Jurkat, Clone E6-1 (cell line): ENCODE measurements around the gene RHOBTB3.

Source experiments
- DNase-seq: peaks from one replicate; pipeline ENCODE4 v3.0.0-alpha.2; 2011; ENCODE audit warnings: low read depth, low spot score
- H3K4me3 ChIP-seq: 2 replicates; pipeline ENCODE4 v1.5.1; 2011; ENCODE audit warnings: mild to moderate bottlenecking, low read length, control low read depth, moderate library complexity

Gene RHOBTB3

DNA sequence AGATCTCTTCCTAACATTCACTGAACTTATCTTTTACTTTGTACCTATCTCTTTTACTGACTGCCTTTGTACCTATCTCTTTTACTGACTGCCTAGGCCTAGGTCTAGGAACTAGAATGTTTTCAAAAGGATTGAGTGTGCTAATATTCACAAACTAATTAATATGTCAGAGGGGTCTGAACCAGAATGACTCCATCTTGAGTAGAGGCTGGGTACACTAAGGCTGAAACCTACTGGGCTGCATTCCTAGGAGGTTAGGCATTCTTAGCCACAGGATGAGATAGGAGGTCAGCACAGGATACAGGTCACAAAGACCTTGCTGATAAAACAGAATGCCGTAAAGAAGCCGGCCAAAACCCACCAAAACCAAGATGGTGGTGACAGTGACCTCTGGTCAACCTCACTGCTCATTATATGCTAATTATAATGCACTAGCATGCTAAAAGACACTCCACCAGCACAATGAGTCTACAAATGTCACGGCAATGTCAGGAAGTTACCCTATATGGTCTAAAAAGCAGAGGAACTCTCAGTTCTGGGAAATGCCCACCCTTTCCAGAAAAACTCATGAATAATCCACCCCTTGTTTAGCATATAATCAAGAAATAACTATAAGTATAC is 2.5 kb upstream of the RHOBTB3 start:
- H3K4me3 ChIP-seq = no peak overlapping the region
- DNase-seq = no peak

DNA sequence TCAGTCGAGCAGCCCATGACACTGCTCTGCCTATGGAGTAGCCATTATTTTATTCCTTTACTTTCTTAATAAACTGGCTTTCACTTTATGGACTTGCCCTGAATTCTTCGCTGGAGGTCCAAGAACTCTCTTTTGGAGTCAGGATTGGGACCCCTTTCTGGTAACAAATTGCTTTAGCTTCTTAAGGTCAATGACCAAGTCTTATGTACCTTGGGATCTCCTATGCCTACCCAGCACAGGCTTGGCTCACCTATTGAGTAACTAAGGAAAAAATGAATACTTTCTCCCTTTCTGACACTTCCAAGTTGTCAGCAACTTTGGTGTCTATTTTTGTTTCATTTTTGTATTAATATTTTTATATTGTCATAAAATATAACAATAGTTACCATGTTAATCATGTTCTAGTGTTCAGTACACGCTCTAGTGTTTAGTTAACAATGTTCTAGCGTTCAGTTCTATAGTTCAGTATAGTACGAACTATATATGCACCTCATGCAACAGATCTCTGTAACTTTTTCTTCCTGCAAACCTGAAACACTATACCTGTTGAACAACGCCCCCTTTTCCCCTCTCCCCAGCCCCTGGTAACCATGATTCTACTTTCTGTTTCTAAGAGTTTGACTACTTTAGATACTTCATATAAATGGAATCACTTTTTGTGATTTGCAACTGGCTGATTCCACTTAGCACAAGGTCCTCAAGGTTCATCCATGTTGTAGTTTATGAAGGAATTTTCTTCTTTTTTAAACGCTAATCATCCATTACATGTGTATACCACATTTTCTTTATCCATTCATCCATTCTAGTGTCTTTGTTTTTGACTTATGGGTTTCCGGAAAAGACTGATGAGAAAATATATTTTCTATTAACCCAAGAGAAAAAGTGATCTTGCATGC is 1.8 kb upstream of the RHOBTB3 start:
- DNase-seq = no peak
- no peak overlapping the region for H3K4me3 ChIP-seq

- no peak for DNase-seq
- H3K4me3 ChIP-seq = peak overlapping the region; percentile 63
Measured at GRCh38 chr5:95730011-95730700, 980 bp upstream of the RHOBTB3 start.

- DNase-seq = no peak
- peak overlapping the region; percentile 63 for H3K4me3 ChIP-seq
Measured at GRCh38 chr5:95731571-95732554, 727 bp downstream of the RHOBTB3 start.

- H3K4me3 ChIP-seq = no peak overlapping the region
Measured at GRCh38 chr5:95733107-95733665, 2.0 kb downstream of the RHOBTB3 start.

DNA sequence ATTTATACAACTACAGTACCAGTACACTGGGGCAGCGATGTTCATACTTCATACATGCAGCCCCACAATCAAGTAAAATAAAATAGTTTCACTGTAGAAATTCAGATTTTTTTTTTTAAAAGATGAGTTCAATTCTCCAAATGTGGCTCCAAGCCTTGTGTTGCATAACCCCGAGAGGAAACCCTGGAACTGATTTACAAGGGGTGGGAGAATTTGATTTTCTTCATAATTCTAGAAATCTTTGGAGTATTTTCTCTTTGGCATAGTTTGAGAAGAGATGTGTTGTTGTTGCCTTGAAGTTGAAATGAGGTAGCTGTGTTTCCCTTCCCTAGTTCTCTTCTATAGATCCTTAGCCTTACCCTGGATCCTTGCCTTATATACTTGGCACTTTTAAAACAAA is 3.1 kb downstream of the RHOBTB3 start:
- H3K4me3 ChIP-seq = no peak overlapping the region
- DNase-seq = no peak

More at GRCh38 chr5:95733107-95733665, 2.0 kb downstream of the RHOBTB3 start:
- DNase-seq = no peak

DNA sequence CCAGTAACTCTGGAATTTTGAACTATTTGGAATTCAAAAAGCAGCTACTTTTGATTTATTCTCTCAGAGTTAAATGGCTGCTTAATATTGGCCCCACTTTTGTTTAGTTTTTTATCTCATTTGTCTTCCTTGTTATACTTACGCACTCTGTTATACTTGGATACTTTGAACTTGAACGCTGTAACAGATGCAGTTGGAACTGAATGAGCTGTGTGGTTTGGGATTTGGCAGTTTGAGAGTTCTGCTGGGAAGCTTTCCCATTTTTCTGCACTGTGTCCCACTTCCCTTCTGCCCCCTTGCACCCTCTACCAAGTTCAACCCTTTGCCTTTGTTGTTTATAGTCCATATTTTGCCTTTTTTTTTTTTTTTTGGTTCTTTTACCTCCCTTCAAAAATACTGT is 3.8 kb downstream of the RHOBTB3 start:
- no peak for DNase-seq
- no peak overlapping the region for H3K4me3 ChIP-seq

DNA sequence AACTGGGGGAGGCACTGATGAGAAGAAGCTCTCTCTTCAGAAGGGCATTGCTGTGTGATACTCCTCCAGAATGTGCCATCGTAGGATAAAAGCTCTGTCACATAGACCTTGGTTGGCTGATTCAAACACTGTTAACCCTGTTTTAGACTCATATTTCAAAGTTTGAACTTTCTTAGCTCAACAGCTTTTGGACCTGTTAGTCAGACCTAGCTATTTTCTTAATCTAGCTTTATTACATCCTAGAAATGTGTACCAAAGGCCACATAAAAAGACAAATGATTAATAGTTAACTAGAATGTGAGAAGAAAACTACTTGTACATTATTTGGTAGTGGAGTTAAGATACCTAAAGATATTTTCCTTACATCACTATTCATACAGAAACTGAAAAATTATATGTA is 4.3 kb downstream of the RHOBTB3 start:
- DNase-seq = no peak
- no peak overlapping the region for H3K4me3 ChIP-seq

- no peak overlapping the region for H3K4me3 ChIP-seq
- DNase-seq = no peak
Measured at GRCh38 chr5:95738072-95738471, 6.9 kb downstream of the RHOBTB3 start.

GRCh38 chr5:95738834-95739233 is 7.7 kb downstream of the RHOBTB3 start:
- no peak for DNase-seq
- H3K4me3 ChIP-seq = no peak overlapping the region

DNA sequence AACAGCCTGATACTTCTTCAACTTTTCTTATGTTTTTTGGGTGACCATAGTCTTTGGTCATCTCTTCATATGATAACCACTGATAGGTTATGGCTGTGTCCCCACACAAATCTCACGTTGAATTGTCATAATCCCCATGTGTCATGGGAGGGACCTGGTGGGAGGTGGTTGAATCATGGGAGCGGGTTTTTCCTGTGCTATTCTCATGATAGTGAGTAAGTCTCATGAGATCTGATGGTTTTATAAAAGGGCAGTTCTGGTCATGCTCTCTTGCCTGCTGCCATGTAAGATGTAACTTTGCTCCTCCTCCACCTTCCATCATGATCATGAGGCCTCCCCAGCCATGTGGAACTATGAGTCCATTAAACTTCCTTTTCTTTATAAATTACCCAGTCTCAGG is 8.7 kb downstream of the RHOBTB3 start:
- no peak overlapping the region for H3K4me3 ChIP-seq

DNA sequence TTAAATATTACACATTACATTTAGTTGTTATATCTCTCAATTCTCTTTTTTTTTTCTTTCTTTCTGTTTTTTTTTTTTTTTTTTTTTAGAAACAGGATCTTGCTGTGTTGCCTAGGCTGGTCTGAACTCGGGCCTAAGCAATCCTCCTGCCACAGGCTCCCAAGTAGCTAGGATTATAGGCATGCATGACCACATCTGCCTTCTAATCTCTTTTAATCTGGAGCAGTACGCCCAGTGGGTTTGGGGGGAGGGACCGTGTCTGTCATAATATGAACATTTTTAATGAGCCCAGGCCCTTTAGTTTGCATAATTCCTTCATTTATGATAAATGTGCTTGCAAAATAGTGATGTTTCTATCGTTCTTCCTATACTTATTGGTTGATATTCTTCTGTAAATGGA is 10.3 kb downstream of the RHOBTB3 start:
- no peak for DNase-seq
- H3K4me3 ChIP-seq = no peak overlapping the region

More for the DNA sequence above, 8.7 kb downstream of the RHOBTB3 start:
- DNase-seq = no peak

- H3K4me3 ChIP-seq = no peak overlapping the region
- no peak for DNase-seq
Measured at GRCh38 chr5:95743232-95743631, 12.1 kb downstream of the RHOBTB3 start.

DNA sequence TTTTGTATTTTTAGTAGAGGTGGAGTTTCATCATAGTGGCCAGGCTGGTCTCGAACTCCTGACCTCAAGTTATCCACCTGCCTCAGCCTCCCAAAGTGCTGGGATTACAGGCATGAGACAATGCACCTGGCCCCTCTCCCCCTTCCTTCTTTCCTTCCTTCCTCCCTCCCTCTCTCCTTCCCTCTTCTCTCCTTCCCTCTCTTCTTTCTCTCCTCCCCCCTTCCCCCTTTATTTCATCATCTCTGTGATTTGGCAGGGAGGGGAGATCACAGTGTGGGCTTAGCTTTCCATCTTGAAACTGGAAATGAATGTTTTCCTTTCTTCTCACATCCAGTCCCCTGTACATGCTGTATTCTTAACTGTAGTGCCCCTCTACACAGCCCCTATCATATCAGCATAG is 12.7 kb downstream of the RHOBTB3 start:
- DNase-seq = no peak
- H3K4me3 ChIP-seq = no peak overlapping the region

GRCh38 chr5:95746194-95746593 is 15.1 kb downstream of the RHOBTB3 start:
- H3K4me3 ChIP-seq = no peak overlapping the region
- no peak for DNase-seq

GRCh38 chr5:95746722-95747679 is 15.9 kb downstream of the RHOBTB3 start:
- H3K4me3 ChIP-seq = no peak overlapping the region
- DNase-seq = no peak

- no peak for DNase-seq
- no peak overlapping the region for H3K4me3 ChIP-seq
Measured at GRCh38 chr5:95748133-95748532, 17.0 kb downstream of the RHOBTB3 start.

DNA sequence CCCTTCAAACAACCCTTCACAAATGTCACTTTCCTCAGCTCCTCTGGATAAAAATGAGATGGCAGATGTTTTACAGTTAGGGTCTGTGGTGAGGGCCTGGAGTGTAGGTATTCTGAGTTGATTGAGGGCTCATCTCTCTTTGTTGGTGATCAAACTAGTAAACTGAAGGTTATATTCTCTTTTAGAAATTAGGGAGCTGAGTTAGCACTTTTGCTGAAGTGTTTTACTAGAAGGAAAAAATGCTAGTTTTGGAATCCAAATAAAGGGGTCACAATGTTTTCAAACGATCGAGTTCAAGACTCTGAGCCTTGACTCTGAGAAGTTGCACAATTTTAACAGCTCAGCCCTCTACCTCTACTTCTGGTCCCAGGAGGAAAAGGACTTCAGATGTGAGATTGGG is 23.4 kb downstream of the RHOBTB3 start:
- no peak for DNase-seq
- no peak overlapping the region for H3K4me3 ChIP-seq
